Measurements from ENCODE around the gene LACC1. TPM values are rescaled to one million over a fixed set of nuclear protein-coding genes. Genes with fewer than 3 reads are reported as not detected.

LACC1 gene
- total RNA-seq, 1 donor from 2014 or later = 10.3 TPM

DNA sequence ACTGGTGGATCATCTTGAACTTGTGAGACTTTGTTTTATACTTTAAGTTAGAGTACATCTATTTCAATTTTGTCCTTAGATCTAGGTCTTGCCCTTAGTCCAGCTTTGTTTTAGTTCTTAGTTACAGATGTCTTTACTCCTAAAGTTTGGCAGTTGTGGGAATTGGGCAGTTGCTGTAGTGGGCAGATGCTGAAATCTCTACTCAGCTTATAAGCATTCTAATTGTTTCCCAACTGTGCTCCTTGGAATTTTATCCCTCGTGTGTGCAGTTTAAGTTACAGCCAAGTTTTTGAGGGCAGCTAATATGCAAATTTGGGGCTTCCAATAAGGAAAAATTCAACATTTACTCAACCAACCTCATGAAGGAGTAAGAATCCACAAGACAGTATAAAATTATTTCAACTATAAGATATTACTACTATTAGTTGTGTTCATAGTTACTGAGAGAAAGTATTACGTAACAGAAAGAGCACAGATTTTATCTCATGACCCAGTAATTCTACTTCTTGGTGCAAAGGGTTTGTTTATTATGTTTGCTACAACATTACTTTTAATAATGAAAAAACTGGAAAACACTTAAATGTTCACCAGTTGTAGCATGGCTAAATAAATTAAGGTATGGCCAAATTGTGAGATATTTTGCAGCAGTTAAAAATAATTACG, 33.1 kb upstream of the LACC1 start:
- no peaks in the 10 kb centered on the region for H3K4me1 ChIP-seq
- ATAC-seq (no peak), DNase-seq (no peak)
- intact Hi-C loops (cut with DNase I) = no loop called here
- no peaks in the 10 kb centered on the region for H3K36me3 ChIP-seq
- no peaks in the 10 kb centered on the region for H3K27me3 ChIP-seq
- no peak overlapping the region for H3K27ac ChIP-seq
- no peak overlapping the region for H3K4me3 ChIP-seq
- peaks cover 13% of the 10 kb centered on the region for H3K9me3 ChIP-seq
- TF ChIP-seq, protein P1, sequence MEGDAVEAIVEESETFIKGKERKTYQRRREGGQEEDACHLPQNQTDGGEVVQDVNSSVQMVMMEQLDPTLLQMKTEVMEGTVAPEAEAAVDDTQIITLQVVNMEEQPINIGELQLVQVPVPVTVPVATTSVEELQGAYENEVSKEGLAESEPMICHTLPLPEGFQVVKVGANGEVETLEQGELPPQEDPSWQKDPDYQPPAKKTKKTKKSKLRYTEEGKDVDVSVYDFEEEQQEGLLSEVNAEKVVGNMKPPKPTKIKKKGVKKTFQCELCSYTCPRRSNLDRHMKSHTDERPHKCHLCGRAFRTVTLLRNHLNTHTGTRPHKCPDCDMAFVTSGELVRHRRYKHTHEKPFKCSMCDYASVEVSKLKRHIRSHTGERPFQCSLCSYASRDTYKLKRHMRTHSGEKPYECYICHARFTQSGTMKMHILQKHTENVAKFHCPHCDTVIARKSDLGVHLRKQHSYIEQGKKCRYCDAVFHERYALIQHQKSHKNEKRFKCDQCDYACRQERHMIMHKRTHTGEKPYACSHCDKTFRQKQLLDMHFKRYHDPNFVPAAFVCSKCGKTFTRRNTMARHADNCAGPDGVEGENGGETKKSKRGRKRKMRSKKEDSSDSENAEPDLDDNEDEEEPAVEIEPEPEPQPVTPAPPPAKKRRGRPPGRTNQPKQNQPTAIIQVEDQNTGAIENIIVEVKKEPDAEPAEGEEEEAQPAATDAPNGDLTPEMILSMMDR (IDR thresholded peaks at IDR 0.05) = no peak

DNA sequence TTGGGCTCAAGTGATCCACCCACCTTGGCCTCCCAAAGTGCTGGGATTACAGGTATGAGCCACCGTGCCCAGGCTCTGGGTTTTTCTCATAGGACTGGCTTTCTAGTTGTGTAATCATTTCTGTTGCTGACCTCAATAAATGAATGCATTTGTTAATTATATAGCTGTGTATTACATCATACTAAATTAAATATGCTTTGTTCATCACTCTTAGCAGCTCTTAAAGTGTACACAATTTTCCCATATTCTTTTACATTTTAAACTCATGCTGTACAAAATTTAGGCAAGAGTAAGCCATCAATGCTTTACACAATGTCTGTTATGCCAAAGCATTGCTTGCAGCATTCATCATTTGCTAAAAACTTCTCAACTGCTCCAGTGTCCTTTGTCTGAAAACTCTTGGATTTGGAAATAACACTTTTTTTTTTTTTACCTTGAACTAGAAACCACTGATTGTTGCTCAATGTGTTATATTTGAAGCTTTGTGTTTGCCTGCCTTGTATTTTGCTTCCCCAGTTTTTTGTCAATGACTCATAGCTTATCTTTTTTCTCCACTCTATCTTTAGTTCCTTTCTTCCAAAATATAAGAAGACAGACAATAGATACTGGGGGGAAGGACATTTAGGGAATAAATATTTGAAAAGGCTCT, 31.6 kb upstream of the LACC1 start:
- no peaks in the 10 kb centered on the region for H3K4me1 ChIP-seq
- no peaks in the 10 kb centered on the region for H3K36me3 ChIP-seq
- TF ChIP-seq, protein P1 (IDR thresholded peaks at IDR 0.05) = no peak
- DNase-seq (no peak), ATAC-seq (no peak)
- intact Hi-C loops (cut with DNase I) = no loop called here
- H3K27ac ChIP-seq = no peak overlapping the region
- no peaks in the 10 kb centered on the region for H3K27me3 ChIP-seq
- peaks cover 18% of the 10 kb centered on the region for H3K9me3 ChIP-seq
- no peak overlapping the region for H3K4me3 ChIP-seq

DNA sequence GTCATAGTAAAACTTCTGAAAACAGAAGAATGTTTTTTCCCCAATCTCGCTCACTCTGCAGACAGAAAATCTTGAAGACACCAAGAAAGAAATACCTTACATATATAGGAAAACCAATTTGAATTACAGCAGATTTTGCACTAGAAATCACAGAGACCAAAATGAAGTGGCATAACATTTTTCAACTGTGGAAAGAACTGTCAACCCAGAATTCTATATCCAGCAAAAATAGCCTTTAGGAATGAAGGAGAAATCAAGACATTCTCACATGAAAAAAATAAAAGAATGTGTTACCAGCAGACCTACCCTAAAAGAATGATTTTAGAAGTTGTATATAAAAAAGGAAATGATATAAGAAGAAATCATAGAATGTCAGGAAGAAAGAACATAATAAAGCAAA, 28.8 kb upstream of the LACC1 start:
- ATAC-seq (no peak), DNase-seq (no peak)
- Histone ChIP-seq H3K4me3 (no peak overlapping the region), H3K27ac (no peak overlapping the region), H3K36me3 (no peaks in the 10 kb centered on the region), H3K4me1 (no peaks in the 10 kb centered on the region), H3K27me3 (no peaks in the 10 kb centered on the region), H3K9me3 (peaks cover 26% of the 10 kb centered on the region)
- intact Hi-C loops (cut with DNase I) = no loop called here
- TF ChIP-seq, protein P1 (IDR thresholded peaks at IDR 0.05) = no peak

DNA sequence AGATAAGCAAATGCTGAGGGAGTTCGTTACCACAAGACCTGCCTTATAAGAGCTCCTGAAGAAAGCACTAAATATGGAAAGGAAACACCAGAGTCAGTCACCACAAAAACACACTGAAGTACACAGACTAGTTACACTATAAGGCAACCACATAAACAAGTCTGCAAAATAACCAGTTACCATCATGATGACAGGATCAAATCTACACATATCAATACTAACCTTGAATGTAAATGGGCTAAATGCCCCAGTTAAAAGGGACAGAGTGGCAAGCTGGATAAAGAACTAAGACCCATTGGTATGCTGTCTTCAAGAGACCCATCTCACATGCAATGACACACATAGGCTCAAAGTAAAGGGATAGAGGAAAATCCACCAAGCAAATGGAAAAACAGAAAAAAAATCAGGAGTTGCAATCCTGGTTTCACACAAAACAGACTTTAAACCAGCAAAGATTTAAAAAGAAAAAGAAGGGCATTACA, 26.7 kb upstream of the LACC1 start:
- no peak overlapping the region for H3K4me3 ChIP-seq

DNA sequence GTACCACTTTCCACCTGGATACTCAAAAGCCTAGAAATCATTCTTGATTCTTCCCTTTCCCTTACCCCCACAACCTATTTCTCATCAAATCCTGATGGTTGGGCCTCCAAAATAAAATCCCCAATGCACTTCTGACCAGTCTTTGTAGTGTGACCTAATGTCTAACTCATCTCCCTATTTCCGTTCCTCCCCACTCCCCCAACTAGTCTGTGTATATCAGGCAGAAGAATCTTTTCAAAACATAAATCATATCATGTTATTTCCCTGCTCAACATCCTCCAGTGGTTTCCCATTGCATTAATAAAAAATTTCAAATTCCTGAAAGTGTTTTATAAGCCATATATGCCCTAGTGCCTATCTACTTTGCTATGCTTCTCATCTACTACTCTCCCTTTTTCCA, 17.8 kb upstream of the LACC1 start:
- H3K4me1 ChIP-seq = no peaks in the 10 kb centered on the region
- DNase-seq (no peak), ATAC-seq (no peak)
- intact Hi-C loops (cut with DNase I) = no loop called here
- no peak overlapping the region for H3K4me3 ChIP-seq
- H3K27ac ChIP-seq = no peak overlapping the region
- no peaks in the 10 kb centered on the region for H3K36me3 ChIP-seq
- H3K9me3 ChIP-seq = no peaks in the 10 kb centered on the region
- no peaks in the 10 kb centered on the region for H3K27me3 ChIP-seq
- TF ChIP-seq, protein P1 (IDR thresholded peaks at IDR 0.05) = no peak

More for the DNA sequence above, 26.7 kb upstream of the LACC1 start:
- H3K9me3 ChIP-seq = peaks cover 26% of the 10 kb centered on the region
- intact Hi-C loops (cut with DNase I) = no loop called here
- H3K27me3 ChIP-seq = no peaks in the 10 kb centered on the region
- no peaks in the 10 kb centered on the region for H3K36me3 ChIP-seq
- ATAC-seq = no peak
- H3K27ac ChIP-seq = no peak overlapping the region
- DNase-seq = no peak
- no peaks in the 10 kb centered on the region for H3K4me1 ChIP-seq
- TF ChIP-seq, protein P1 (IDR thresholded peaks at IDR 0.05) = no peak
